ENCODE measurements around the gene TRIM24. TPM values are rescaled to one million over a fixed set of nuclear protein-coding genes. Genes with fewer than 3 reads are reported as not detected.

TRIM24 gene
- polyA plus RNA-seq, 3 donors: 3.5 to 8.9 (median 6.0) TPM

- no peak overlapping the region for H3K9ac ChIP-seq (ENCODE audit: insufficient read depth, low read length, poor library complexity, severe bottlenecking)
- no peak overlapping the region for H3K4me2 ChIP-seq (replicated peaks; ENCODE audit: extremely low read depth, low read length, poor library complexity, severe bottlenecking)
- peaks cover 2 to 14% of the 10 kb centered on the region in 2 donors for H3K4me1 ChIP-seq (ENCODE audit: control insufficient read depth in 1 of 2, insufficient read depth in 2 of 2, low read length in 2 of 2)
- peaks cover 34% of the 10 kb centered on the region for H3K4me1 Mint-ChIP-seq
- no peaks in the 10 kb centered on the region for H3K36me3 ChIP-seq (replicated peaks in 1 of 2; ENCODE audit: control insufficient read depth in 1 of 2, insufficient read depth in 2 of 2, low read length in 2 of 2)
- peaks cover 7 to 18% of the 10 kb centered on the region in 2 donors for H3K36me3 Mint-ChIP-seq
- DNase-seq: no peak
- no peak overlapping the region for H2AFZ ChIP-seq (ENCODE audit: insufficient read depth, low read depth, low read length, poor library complexity, severe bottlenecking)
- no CpG with 5 or more reads among the region's 4 CpGs for WGBS (ENCODE audit: insufficient coverage)
- H3K27ac ChIP-seq (ENCODE audit: low read depth in 1 of 2, low read length in 2 of 2): no peak overlapping the region
- TF ChIP-seq CTCF (IDR thresholded peaks at IDR 0.05): no peak
- no peaks in the 10 kb centered on the region for H3K27me3 ChIP-seq (ENCODE audit: control insufficient read depth in 2 of 2, insufficient read depth in 2 of 2, low read length in 2 of 2)
- intact Hi-C loops (cut with micrococcal nuclease): no loop called here
- H3K27me3 Mint-ChIP-seq (ENCODE audit: low read depth in 3 of 3): no peaks in the 10 kb centered on the region
- H3K79me2 ChIP-seq (ENCODE audit: insufficient read depth, low read length): peaks cover 100% of the 10 kb centered on the region
- peaks cover 0 to 4% (median 0%) of the 10 kb centered on the region in 7 donors for H3K9me3 Mint-ChIP-seq
- no peaks in the 10 kb centered on the region for H3K9me3 ChIP-seq (replicated peaks in 1 of 2; ENCODE audit: control insufficient read depth in 1 of 2, insufficient read depth in 1 of 2, low read length in 2 of 2)
- no peak overlapping the region for H3K27ac Mint-ChIP-seq
- H3K4me3 ChIP-seq (replicated peaks in 1 of 3; ENCODE audit: low read depth in 2 of 3, low read length in 3 of 3): no peak overlapping the region
- H3K4me3 Mint-ChIP-seq: no peak overlapping the region
- H4K20me1 ChIP-seq (ENCODE audit: insufficient read depth, low read length): peaks cover 95% of the 10 kb centered on the region
These were observed 32.4 kb downstream of the TRIM24 start for GRCh38 chr7:138492423-138492822.

GRCh38 chr7:138493535-138493934, 33.5 kb downstream of the TRIM24 start:
- H3K9ac ChIP-seq (ENCODE audit: insufficient read depth, low read length, poor library complexity, severe bottlenecking): no peak overlapping the region
- no peak overlapping the region for H3K4me3 Mint-ChIP-seq
- no peak overlapping the region for H3K4me3 ChIP-seq (replicated peaks in 1 of 3; ENCODE audit: low read depth in 2 of 3, low read length in 3 of 3)
- no peak for TF ChIP-seq CTCF (IDR thresholded peaks at IDR 0.05)
- H3K36me3 ChIP-seq (replicated peaks in 1 of 2; ENCODE audit: control insufficient read depth in 1 of 2, insufficient read depth in 2 of 2, low read length in 2 of 2): no peaks in the 10 kb centered on the region
- H4K20me1 ChIP-seq (ENCODE audit: insufficient read depth, low read length): peaks cover 95% of the 10 kb centered on the region
- H3K4me2 ChIP-seq (replicated peaks; ENCODE audit: extremely low read depth, low read length, poor library complexity, severe bottlenecking): no peak overlapping the region
- peaks cover 28% of the 10 kb centered on the region for H3K4me1 Mint-ChIP-seq
- 100% methylated on average over 1 of the region's 3 CpGs for WGBS (ENCODE audit: insufficient coverage)
- H3K4me1 ChIP-seq (ENCODE audit: control insufficient read depth in 1 of 2, insufficient read depth in 2 of 2, low read length in 2 of 2): peaks cover 2 to 14% of the 10 kb centered on the region in 2 donors
- peaks cover 0 to 2% (median 0%) of the 10 kb centered on the region in 3 donors for H3K27me3 Mint-ChIP-seq (ENCODE audit: low read depth in 3 of 3)
- H2AFZ ChIP-seq (ENCODE audit: insufficient read depth, low read depth, low read length, poor library complexity, severe bottlenecking): no peak overlapping the region
- DNase-seq: no peak
- H3K27ac ChIP-seq (ENCODE audit: low read depth in 1 of 2, low read length in 2 of 2): no peak overlapping the region
- H3K79me2 ChIP-seq (ENCODE audit: insufficient read depth, low read length): peaks cover 100% of the 10 kb centered on the region
- peaks cover 0 to 5% (median 0%) of the 10 kb centered on the region in 7 donors for H3K9me3 Mint-ChIP-seq
- peak overlapping the region in 3 of 7 donors; percentile 16 to 28 (median 27) for H3K27ac Mint-ChIP-seq
- H3K27me3 ChIP-seq (ENCODE audit: control insufficient read depth in 2 of 2, insufficient read depth in 2 of 2, low read length in 2 of 2): no peaks in the 10 kb centered on the region
- H3K9me3 ChIP-seq (replicated peaks in 1 of 2; ENCODE audit: control insufficient read depth in 1 of 2, insufficient read depth in 1 of 2, low read length in 2 of 2): no peaks in the 10 kb centered on the region
- H3K36me3 Mint-ChIP-seq: peaks cover 7 to 20% of the 10 kb centered on the region in 2 donors
- intact Hi-C loops (cut with micrococcal nuclease): no loop called here

Measured in CD14-positive monocyte (primary cell).